IMR-90 (cell line): ENCODE results near the gene HYAL2. TPM values are rescaled to one million over a fixed set of nuclear protein-coding genes. Genes with fewer than 3 reads are reported as not detected.
A peak's percentile ranks its signal among the peaks of the same experiment; 100 is the strongest.

Source experiments
- ATAC-seq: fragments of 200-7000 bp; cut with Tn5 transposase; 2 replicates; pipeline ENCODE4 v1.9.1; 2020; ENCODE audit warnings: low read depth, mild to moderate bottlenecking, moderate library complexity
- BruUV-seq: library from RNA; stranded (reverse); fragments of 400-500 nt; replicated peaks from 2 replicates; lab custom pipeline; 2021; lab: Mats Ljungman, UMichigan
- CTCF ChIA-PET: fragments of 300-600 bp; formaldehyde crosslinking; extraction: SDS; loops from one replicate; lab custom pipeline; 2021; ENCODE audit warnings: antibody characterized with exemption; lab: Yijun Ruan, JAX
- POLR2A ChIA-PET: fragments of 300-600 bp; sonication (Branson Sonifier 250); formaldehyde crosslinking; loops from one replicate; lab custom pipeline; 2022; ENCODE audit warnings: antibody characterized with exemption; ENCODE audit not compliant: unreplicated experiment; lab: Charles Lee
- DNase-seq: peaks from one replicate; pipeline ENCODE4 v3.0.0; 2013
- H2AFZ ChIP-seq: replicated peaks from 2 replicates; pipeline ENCODE3; 2013; ENCODE audit warnings: low read length, mild to moderate bottlenecking; ENCODE audit not compliant: poor library complexity
- H2AK5ac ChIP-seq: 2 replicates; pipeline ENCODE4 v1.6.1; 2013; ENCODE audit warnings: low read depth, low read length, inconsistent platforms
- H2AK9ac ChIP-seq: replicated peaks from 2 replicates; pipeline ENCODE3; 2013; ENCODE audit warnings: mild to moderate bottlenecking, low read depth, low read length, moderate library complexity; ENCODE audit not compliant: poor library complexity
- H2BK120ac ChIP-seq: 2 replicates; pipeline ENCODE4 v1.6.1; 2013; ENCODE audit warnings: low read depth, low read length, inconsistent platforms
- H2BK15ac ChIP-seq: 3 replicates; pipeline ENCODE4 v1.6.1; 2013; ENCODE audit warnings: low read depth, low read length, inconsistent platforms
- H2BK20ac ChIP-seq: 2 replicates; pipeline ENCODE4 v1.6.1; 2013; ENCODE audit warnings: low read depth, mild to moderate bottlenecking, inconsistent platforms, low read length, moderate library complexity
- H2BK5ac ChIP-seq: 2 replicates; pipeline ENCODE4 v1.6.1; 2013; ENCODE audit warnings: mild to moderate bottlenecking, low read depth, low read length, inconsistent platforms; ENCODE audit not compliant: poor library complexity, severe bottlenecking
- H3K14ac ChIP-seq: replicated peaks from 2 replicates; pipeline ENCODE4 v1.6.1; 2013; ENCODE audit warnings: low read depth, low read length, inconsistent platforms
- H3K18ac ChIP-seq: 2 replicates; pipeline ENCODE4 v1.6.1; 2013; ENCODE audit warnings: low read depth, low read length, control low read depth
- H3K23ac ChIP-seq: 2 replicates; pipeline ENCODE4 v1.6.1; 2013; ENCODE audit warnings: low read depth, low read length, inconsistent platforms
- H3K27ac ChIP-seq: 2 replicates; pipeline ENCODE4 v1.5.1; 2013; ENCODE audit warnings: mild to moderate bottlenecking, control low read depth, low read length; ENCODE audit not compliant: insufficient read depth
- H3K27me3 ChIP-seq: 2 replicates; pipeline ENCODE4 v1.6.1; 2013; ENCODE audit warnings: low read length; ENCODE audit not compliant: control insufficient read depth, insufficient read depth
- H3K36me3 ChIP-seq: 2 replicates; pipeline ENCODE4 v1.6.1; 2013; ENCODE audit warnings: low read length, mixed read lengths; ENCODE audit not compliant: control insufficient read depth, insufficient read depth
- H3K4ac ChIP-seq: 2 replicates; pipeline ENCODE4 v1.6.1; 2013; ENCODE audit warnings: low read depth, low read length, inconsistent platforms
- H3K4me1 ChIP-seq: 2 replicates; pipeline ENCODE4 v1.6.1; 2013; ENCODE audit warnings: low read length, mixed read lengths; ENCODE audit not compliant: control insufficient read depth, insufficient read depth
- H3K4me2 ChIP-seq: 2 replicates; pipeline ENCODE4 v1.6.1; 2013; ENCODE audit warnings: low read depth, mild to moderate bottlenecking, control low read depth, low read length, moderate library complexity
- H3K4me3 ChIP-seq: 2 replicates; pipeline ENCODE4 v1.5.1; 2013; ENCODE audit warnings: low read depth, mild to moderate bottlenecking, control low read depth, low read length, moderate library complexity; ENCODE audit not compliant: insufficient read depth
- H3K56ac ChIP-seq: 2 replicates; pipeline ENCODE4 v1.6.1; 2013; ENCODE audit warnings: low read length, inconsistent platforms; ENCODE audit not compliant: insufficient read depth; ENCODE audit errors: extremely low read depth
- H3K79me1 ChIP-seq, 2 experiments: 2 replicates each; pipeline ENCODE4 v1.6.1; 2013; ENCODE audit warnings: low read length in 2 of 2, inconsistent platforms in 1 of 2, low read depth in 1 of 2
- H3K9ac ChIP-seq: 2 replicates; pipeline ENCODE4 v1.6.1; 2013; ENCODE audit warnings: low read depth, low read length, control low read depth
- H3K9me1 ChIP-seq: 2 replicates; pipeline ENCODE4 v1.6.1; 2013; ENCODE audit warnings: low read length, inconsistent platforms; ENCODE audit not compliant: insufficient read depth
- H3K9me3 ChIP-seq: 2 replicates; pipeline ENCODE4 v1.6.1; 2013; ENCODE audit warnings: low read length; ENCODE audit not compliant: control insufficient read depth, insufficient read depth
- H4K20me1 ChIP-seq: 2 replicates; pipeline ENCODE4 v1.6.1; 2013; ENCODE audit warnings: low read length, inconsistent platforms; ENCODE audit not compliant: insufficient read depth
- H4K5ac ChIP-seq: 2 replicates; pipeline ENCODE4 v1.6.1; 2013; ENCODE audit warnings: mild to moderate bottlenecking, low read depth, low read length, control low read depth
- H4K8ac ChIP-seq, 2 experiments: 2 replicates each; pipeline ENCODE4 v1.6.1; 2013; ENCODE audit warnings: low read depth in 2 of 2, low read length in 2 of 2, control low read depth in 1 of 2, inconsistent platforms in 1 of 2
- H4K91ac ChIP-seq: 2 replicates; pipeline ENCODE4 v1.6.1; 2013; ENCODE audit warnings: low read depth, low read length, inconsistent platforms; ENCODE audit not compliant: insufficient read depth
- BHLHE40 ChIP-seq: fragments of 150-350 bp; IDR thresholded peaks from 2 replicates; pipeline ENCODE4 v1.6.1; 2016; ENCODE audit warnings: mild to moderate bottlenecking, low read depth, low read length
- CHD1 ChIP-seq: IDR thresholded peaks from 2 replicates; pipeline ENCODE4 v1.6.1; 2012; ENCODE audit warnings: low read depth, low read length, improper control_type of control experiment
- CTCF ChIP-seq: conservative IDR thresholded peaks from 2 replicates; pipeline ENCODE4 v1.5.1; 2012; ENCODE audit warnings: mild to moderate bottlenecking, low read depth, low read length, improper control_type of control experiment
- ELK1 ChIP-seq: fragments of 150-350 bp; IDR thresholded peaks from 2 replicates; pipeline ENCODE4 v1.6.1; 2016; ENCODE audit warnings: low read depth, mild to moderate bottlenecking, low read length, moderate library complexity, borderline replicate concordance
- FOS ChIP-seq: fragments of 150-350 bp; IDR thresholded peaks from 2 replicates; pipeline ENCODE4 v1.6.1; 2016; ENCODE audit warnings: low read depth, low read length
- MAFK ChIP-seq: IDR thresholded peaks from 2 replicates; pipeline ENCODE4 v1.6.1; 2012; ENCODE audit warnings: low read depth, low read length, improper control_type of control experiment
- MAZ ChIP-seq: IDR thresholded peaks from 2 replicates; pipeline ENCODE4 v1.6.1; 2012; ENCODE audit warnings: low read depth, mild to moderate bottlenecking, low read length, improper control_type of control experiment, moderate library complexity, borderline replicate concordance
- MXI1 ChIP-seq: IDR thresholded peaks from 2 replicates; pipeline ENCODE4 v1.6.1; 2012; ENCODE audit warnings: low read depth, mild to moderate bottlenecking, low read length, moderate library complexity, borderline replicate concordance
- NFE2L2 ChIP-seq: fragments of 150-350 bp; IDR thresholded peaks from 2 replicates; pipeline ENCODE4 v1.6.1; 2016; ENCODE audit warnings: low read depth, mild to moderate bottlenecking, low read length
- POLR2A ChIP-seq: IDR thresholded peaks from 2 replicates; pipeline ENCODE4 v1.6.1; 2012; ENCODE audit warnings: mild to moderate bottlenecking, low read depth, low read length
- RAD21 ChIP-seq: IDR thresholded peaks from 2 replicates; pipeline ENCODE4 v1.6.1; 2012; ENCODE audit warnings: low read length, improper control_type of control experiment
- RCOR1 ChIP-seq: IDR thresholded peaks from 2 replicates; pipeline ENCODE4 v1.6.1; 2012; ENCODE audit warnings: mild to moderate bottlenecking, low read length, improper control_type of control experiment; ENCODE audit not compliant: insufficient replicate concordance
- RFX5 ChIP-seq: IDR thresholded peaks from 2 replicates; pipeline ENCODE4 v1.8.0; 2012; ENCODE audit warnings: low read depth, mild to moderate bottlenecking, low read length, moderate library complexity
- WGBS, 2 experiments: methylation state at CpG; one replicate each; pipeline versions ENCODE4 v1.1.5 to v1.1.7; 2013; ENCODE audit warnings: missing lambda C conversion rate in 2 of 2; ENCODE audit not compliant: insufficient read length in 1 of 2; ENCODE audit errors: extremely low coverage in 2 of 2; 5-methylcytosine and 5-hydroxymethylcytosine counted together
- dilution Hi-C: fragments of 300-500 bp; cut with HindIII; formaldehyde crosslinking; loops from one replicate; pipeline ENCODE4 v1.14.3; 2018; ENCODE audit warnings: low sequenced_read_pairs; ENCODE audit not compliant: unreplicated experiment
- in situ Hi-C: fragments of 300-500 bp; cut with MboI; formaldehyde crosslinking; loops from 3 replicates; pipeline ENCODE4 v1.14.3; 2019; ENCODE audit warnings: low sequenced_read_pairs, inconsistent platforms, mixed read lengths
- intact Hi-C: fragments of 100-400 bp; cut with micrococcal nuclease; formaldehyde crosslinking; loops from 2 replicates; pipeline ENCODE4 v1.10.0; 2022
- polyA plus RNA-seq, 3 experiments: library from polyadenylated mRNA; depleted of rRNA; stranded (reverse); fragments of >200 nt; gene quantifications; 2 replicates each; pipeline ENCODE4 v1.2.3, GENCODE V29; 2012; ENCODE audit warnings: low replicate concordance in 1 of 3
- total RNA-seq: library from RNA; depleted of rRNA; stranded (reverse); fragments of >200 nt; gene quantifications from 2 replicates; pipeline ENCODE4 v1.2.3, GENCODE V29; 2012

Gene HYAL2
- total and polyA plus RNA-seq, 2 of the 4 experiments (the other 2 are of a cell fraction), result 56.8 to 104 TPM

- TF ChIP-seq MAZ (no peak), BHLHE40 (no peak)
These were observed 17.1 kb upstream of the HYAL2 start (continued) for GRCh38 chr3:50339485-50340146.

GRCh38 chr3:50338965-50339364 is 16.4 kb upstream of the HYAL2 start:
- H2AK5ac ChIP-seq, result peak overlapping the region; percentile 59
- H2BK20ac ChIP-seq, result no peak overlapping the region; the same call in 1 of the 2 replicates
- H3K23ac ChIP-seq, result peak overlapping the region; percentile 64; the same call in 1 of the 2 replicates
- ATAC-seq, result no peak
- H3K27ac ChIP-seq, result no peak overlapping the region
- H4K91ac ChIP-seq, result no peak overlapping the region; the same call in 1 of the 2 replicates
- no peak overlapping the region for H3K4me3 ChIP-seq
- H2BK120ac ChIP-seq, result peak overlapping the region; percentile 19
- POLR2A ChIA-PET, result no interaction called here
- H3K14ac ChIP-seq, result 0 out of 2 replicates have a peak overlapping the region, but pooled peaks have one; percentile 37
- H3K4me1 ChIP-seq, result peaks cover 29% of the 10 kb centered on the region
- no peak overlapping the region for H3K56ac ChIP-seq
- peak overlapping the region; percentile 7 for H2BK5ac ChIP-seq
- in situ Hi-C loops, result loop anchor here (25.0 kb wide), 3 partner anchors 1048 to 1823 kb away; partner anchors contain the start of genes ABHD14B, GPR62, MANF and PCBP4
- no TSS peak for BruUV-seq
- intact Hi-C loops, result no loop called here
- peak overlapping the region; percentile 62 for H3K4ac ChIP-seq
- CTCF ChIA-PET, result no interaction called here
- H4K20me1 ChIP-seq, result peaks cover 28% of the 10 kb centered on the region
- H3K79me1 ChIP-seq, result peaks cover 15 to 50% of the 10 kb centered on the region in 2 experiments; a peak in 3 of 4 replicates
- dilution Hi-C loops, result no loop called here
- H3K4me2 ChIP-seq, result no peak overlapping the region
- H3K18ac ChIP-seq, result no peak overlapping the region
- H3K27me3 ChIP-seq, result no peaks in the 10 kb centered on the region
- H4K8ac ChIP-seq, result peak overlapping the region in 1 of 2 experiments; percentile 56; a peak in 2 of 4 replicates
- H2AK9ac ChIP-seq, result peak overlapping the region; percentile 70
- H4K5ac ChIP-seq, result no peak overlapping the region
- DNase-seq, result no peak
- H3K36me3 ChIP-seq, result peaks cover 3% of the 10 kb centered on the region; the same call in 1 of the 2 replicates
- no peak overlapping the region for H3K9ac ChIP-seq
- H2AFZ ChIP-seq, result peak overlapping the region; percentile 62
- H3K9me1 ChIP-seq, result peaks cover 23% of the 10 kb centered on the region
- no peaks in the 10 kb centered on the region for H3K9me3 ChIP-seq
- TF ChIP-seq MAZ (no peak), FOS (no peak), CHD1 (no peak), RCOR1 (no peak), NFE2L2 (no peak), BHLHE40 (no peak), RFX5 (no peak), CTCF (no peak), MXI1 (no peak), MAFK (no peak), RAD21 (no peak), ELK1 (no peak), POLR2A (no peak)
- H2BK15ac ChIP-seq, result peak overlapping the region; percentile 61; the same call in 1 of the 3 replicates
- 79% methylated on average over 4 of the region's 5 CpGs; no CpG with 5 or more reads in 1 of the 2 experiments for WGBS, 2 experiments
